ENCODE measurements around the gene CEP89. TPM values are rescaled to one million over a fixed set of nuclear protein-coding genes. Genes with fewer than 3 reads are reported as not detected.
"Not testable (repeated sequence)": the region's sequence is repeated elsewhere in the genome, so short reads cannot be mapped to it uniquely, and the experiment has no call there.

The CEP89 gene
- polyA plus RNA-seq, 1 experiment, result 18.3 TPM

- POLR2A ChIA-PET, result no interaction called here
- CTCF ChIA-PET, result no interaction called here
Measured at GRCh38 chr19:32861596-32861995, 110.2 kb downstream of the CEP89 start.

GRCh38 chr19:32859591-32859990 is 112.2 kb downstream of the CEP89 start:
- TF ChIP-seq, protein P1, sequence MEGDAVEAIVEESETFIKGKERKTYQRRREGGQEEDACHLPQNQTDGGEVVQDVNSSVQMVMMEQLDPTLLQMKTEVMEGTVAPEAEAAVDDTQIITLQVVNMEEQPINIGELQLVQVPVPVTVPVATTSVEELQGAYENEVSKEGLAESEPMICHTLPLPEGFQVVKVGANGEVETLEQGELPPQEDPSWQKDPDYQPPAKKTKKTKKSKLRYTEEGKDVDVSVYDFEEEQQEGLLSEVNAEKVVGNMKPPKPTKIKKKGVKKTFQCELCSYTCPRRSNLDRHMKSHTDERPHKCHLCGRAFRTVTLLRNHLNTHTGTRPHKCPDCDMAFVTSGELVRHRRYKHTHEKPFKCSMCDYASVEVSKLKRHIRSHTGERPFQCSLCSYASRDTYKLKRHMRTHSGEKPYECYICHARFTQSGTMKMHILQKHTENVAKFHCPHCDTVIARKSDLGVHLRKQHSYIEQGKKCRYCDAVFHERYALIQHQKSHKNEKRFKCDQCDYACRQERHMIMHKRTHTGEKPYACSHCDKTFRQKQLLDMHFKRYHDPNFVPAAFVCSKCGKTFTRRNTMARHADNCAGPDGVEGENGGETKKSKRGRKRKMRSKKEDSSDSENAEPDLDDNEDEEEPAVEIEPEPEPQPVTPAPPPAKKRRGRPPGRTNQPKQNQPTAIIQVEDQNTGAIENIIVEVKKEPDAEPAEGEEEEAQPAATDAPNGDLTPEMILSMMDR (IDR thresholded peaks at IDR 0.05; ENCODE audit: insufficient read depth, low read depth, low read length), result no peak
- ChIA-PET POLR2A (no interaction called here), CTCF (no interaction called here)
- DNase-seq (ENCODE audit: low read depth), result no peak
- H3K27me3 ChIP-seq (ENCODE audit: control insufficient read depth, insufficient read depth, low read length), result no peaks in the 10 kb centered on the region
- no peaks in the 10 kb centered on the region for H3K36me3 ChIP-seq (ENCODE audit: control insufficient read depth, insufficient read depth, low read length)
- no peak overlapping the region for H3K4me3 ChIP-seq (ENCODE audit: low read depth, low read length)

More at GRCh38 chr19:32861596-32861995, 110.2 kb downstream of the CEP89 start:
- H3K36me3 ChIP-seq (ENCODE audit: control insufficient read depth, insufficient read depth, low read length), result no peaks in the 10 kb centered on the region
- H3K27me3 ChIP-seq (ENCODE audit: control insufficient read depth, insufficient read depth, low read length), result no peaks in the 10 kb centered on the region
- H3K4me3 ChIP-seq (ENCODE audit: low read depth, low read length), result no peak overlapping the region
- TF ChIP-seq, protein P1 (IDR thresholded peaks at IDR 0.05; ENCODE audit: insufficient read depth, low read depth, low read length), result no peak
- no peak for DNase-seq (ENCODE audit: low read depth)

DNA sequence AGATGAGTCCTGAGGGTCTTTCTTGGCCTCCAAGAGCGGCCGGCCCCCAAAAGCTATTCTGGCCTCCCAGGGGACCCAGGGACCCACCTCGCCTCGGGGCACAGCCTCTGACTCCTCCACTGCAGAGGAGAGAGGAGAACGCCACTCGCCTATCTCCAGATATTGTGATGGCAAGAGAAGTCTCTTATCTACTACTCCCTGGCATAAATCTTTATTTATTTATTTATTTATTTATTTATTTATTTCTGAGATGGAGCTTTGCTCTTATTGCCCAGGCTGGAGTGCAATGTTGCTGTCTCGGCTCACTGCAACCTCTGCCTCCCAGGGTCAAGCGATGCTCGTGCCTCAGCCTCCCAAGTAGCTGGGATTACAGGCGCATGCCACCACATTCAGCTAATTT is 113.2 kb downstream of the CEP89 start:
- Histone ChIP-seq H3K27me3 (ENCODE audit: control insufficient read depth, insufficient read depth, low read length) (no peaks in the 10 kb centered on the region), H3K4me3 (ENCODE audit: low read depth, low read length) (no peak overlapping the region), H3K36me3 (ENCODE audit: control insufficient read depth, insufficient read depth, low read length) (no peaks in the 10 kb centered on the region)
- CTCF ChIA-PET, result interaction anchor here (0.6 kb wide), 1 partner anchor 108 kb away, joined by 3 read pairs; no protein-coding TSS in a partner anchor
- POLR2A ChIA-PET, result no interaction called here
- DNase-seq (ENCODE audit: low read depth), result no peak
- TF ChIP-seq, protein P1 (IDR thresholded peaks at IDR 0.05; ENCODE audit: insufficient read depth, low read depth, low read length), result no peak

GRCh38 chr19:32858155-32858554 is 113.6 kb downstream of the CEP89 start:
- H3K4me3 ChIP-seq (ENCODE audit: low read depth, low read length), result no peak overlapping the region
- no peaks in the 10 kb centered on the region for H3K27me3 ChIP-seq (ENCODE audit: control insufficient read depth, insufficient read depth, low read length)
- ChIA-PET POLR2A (no interaction called here), CTCF (interaction anchor here (0.6 to 1.2 kb wide), 2 partner anchors 8 to 108 kb away, joined by 3 read pairs; no protein-coding TSS in a partner anchor)
- DNase-seq (ENCODE audit: low read depth), result no peak
- TF ChIP-seq, protein P1 (IDR thresholded peaks at IDR 0.05; ENCODE audit: insufficient read depth, low read depth, low read length), result no peak
- H3K36me3 ChIP-seq (ENCODE audit: control insufficient read depth, insufficient read depth, low read length), result no peaks in the 10 kb centered on the region

DNA sequence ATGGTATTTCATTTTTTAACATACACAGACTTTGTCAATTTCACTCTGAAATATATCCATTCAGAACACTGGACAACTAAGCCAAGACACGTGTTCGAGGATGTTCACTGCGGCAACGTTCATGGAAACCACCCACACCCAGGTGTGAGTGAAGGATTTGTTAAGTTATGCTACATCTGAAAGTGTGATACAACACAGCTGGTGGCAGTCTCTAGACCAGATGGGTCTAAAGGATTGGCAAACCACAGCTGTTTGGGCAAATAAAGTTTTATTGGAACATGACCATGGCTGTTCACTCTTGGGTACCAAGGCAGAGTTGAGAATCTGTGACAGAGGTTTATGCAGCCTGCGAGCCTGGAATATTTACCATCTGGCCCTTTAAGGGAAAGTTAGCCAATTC is 114.2 kb downstream of the CEP89 start:
- Histone ChIP-seq H3K36me3 (ENCODE audit: control insufficient read depth, insufficient read depth, low read length) (no peaks in the 10 kb centered on the region), H3K27me3 (ENCODE audit: control insufficient read depth, insufficient read depth, low read length) (no peaks in the 10 kb centered on the region), H3K4me3 (ENCODE audit: low read depth, low read length) (no peak overlapping the region)
- CTCF ChIA-PET, result interaction anchor here (1.2 kb wide), 1 partner anchor 8 kb away, joined by 3 read pairs; no protein-coding TSS in a partner anchor
- TF ChIP-seq, protein P1 (IDR thresholded peaks at IDR 0.05; ENCODE audit: insufficient read depth, low read depth, low read length), result no peak
- POLR2A ChIA-PET, result no interaction called here
- no peak for DNase-seq (ENCODE audit: low read depth)

- H3K4me3 ChIP-seq (ENCODE audit: low read depth, low read length); POLR2A ChIA-PET; H3K27me3 ChIP-seq (ENCODE audit: control insufficient read depth, insufficient read depth, low read length); DNase-seq (ENCODE audit: low read depth); H3K36me3 ChIP-seq (ENCODE audit: control insufficient read depth, insufficient read depth, low read length): not testable (repeated sequence)
- CTCF ChIA-PET, result interaction anchor here (1.2 kb wide), 1 partner anchor 9 kb away, joined by 3 read pairs; no protein-coding TSS in a partner anchor
Measured at GRCh38 chr19:32856818-32857217, 114.9 kb downstream of the CEP89 start.

Data from BJ (cell line).